Measurements from ENCODE around the gene SH3BP1. TPM values are rescaled to one million over a fixed set of nuclear protein-coding genes. Genes with fewer than 3 reads are reported as not detected.

The SH3BP1 gene
- total and polyA plus RNA-seq, 2 of the 13 experiments (the other 11 are each of a cell fraction or from before 2014, with no cell fraction given) = 8.4 to 18.5 TPM

- no peak for TF ChIP-seq ZC3H4 (CRISPR knock-in tag; IDR thresholded peaks at IDR 0.05; ENCODE audit: borderline replicate concordance)
- TF ChIP-seq AFF4 (CRISPR knock-in tag; IDR thresholded peaks at IDR 0.05) = no peak
- TF ChIP-seq CSRNP2 (CRISPR knock-in tag; conservative IDR thresholded peaks at IDR 0.05; ENCODE audit: low read depth) = no peak
- no peak for TF ChIP-seq ZNF292 (CRISPR knock-in tag; IDR thresholded peaks at IDR 0.05; ENCODE audit: borderline replicate concordance, low read depth)
- no peak for TF ChIP-seq ELF4 (CRISPR knock-in tag; IDR thresholded peaks at IDR 0.05; ENCODE audit: borderline replicate concordance)
- TF ChIP-seq ZNF878 (CRISPR knock-in tag; IDR thresholded peaks at IDR 0.05) = no peak
- TF ChIP-seq ZNF589 (CRISPR knock-in tag; conservative IDR thresholded peaks at IDR 0.05) = no peak
- TF ChIP-seq SUZ12 (IDR thresholded peaks at IDR 0.05; ENCODE audit: low read depth, low read length) = no peak
- TF ChIP-seq ZMYM2 (CRISPR knock-in tag; IDR thresholded peaks at IDR 0.05) = no peak
- no peak for TF ChIP-seq ZFP37 (CRISPR knock-in tag; IDR thresholded peaks at IDR 0.05; ENCODE audit: borderline replicate concordance)
- TF ChIP-seq FOXK1 (CRISPR knock-in tag; IDR thresholded peaks at IDR 0.05; ENCODE audit: borderline replicate concordance, low read depth) = no peak
- TF ChIP-seq, protein P1, sequence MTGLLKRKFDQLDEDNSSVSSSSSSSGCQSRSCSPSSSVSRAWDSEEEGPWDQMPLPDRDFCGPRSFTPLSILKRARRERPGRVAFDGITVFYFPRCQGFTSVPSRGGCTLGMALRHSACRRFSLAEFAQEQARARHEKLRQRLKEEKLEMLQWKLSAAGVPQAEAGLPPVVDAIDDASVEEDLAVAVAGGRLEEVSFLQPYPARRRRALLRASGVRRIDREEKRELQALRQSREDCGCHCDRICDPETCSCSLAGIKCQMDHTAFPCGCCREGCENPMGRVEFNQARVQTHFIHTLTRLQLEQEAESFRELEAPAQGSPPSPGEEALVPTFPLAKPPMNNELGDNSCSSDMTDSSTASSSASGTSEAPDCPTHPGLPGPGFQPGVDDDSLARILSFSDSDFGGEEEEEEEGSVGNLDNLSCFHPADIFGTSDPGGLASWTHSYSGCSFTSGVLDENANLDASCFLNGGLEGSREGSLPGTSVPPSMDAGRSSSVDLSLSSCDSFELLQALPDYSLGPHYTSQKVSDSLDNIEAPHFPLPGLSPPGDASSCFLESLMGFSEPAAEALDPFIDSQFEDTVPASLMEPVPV (CRISPR knock-in tag; IDR thresholded peaks at IDR 0.05) = no peak
- no peak for TF ChIP-seq CBX1 (IDR thresholded peaks at IDR 0.05; ENCODE audit: low read depth)
- TF ChIP-seq GLMP (CRISPR knock-in tag; IDR thresholded peaks at IDR 0.05; ENCODE audit: borderline replicate concordance) = no peak
- TF ChIP-seq SNAI1 (CRISPR knock-in tag; IDR thresholded peaks at IDR 0.05; ENCODE audit: borderline replicate concordance) = no peak
- no peak for TF ChIP-seq GATAD2A (CRISPR knock-in tag; IDR thresholded peaks at IDR 0.05)
These were observed at the start of gene SH3BP1 (continued) for GRCh38 chr22:37639070-37639760.

All from HepG2 (cell line).